Stimulated activated naive CD4-positive, alpha-beta T cell (primary cell): ENCODE measurements around the gene BCL11B.

ENCODE experiments used
- DNase-seq, 6 experiments: peaks; one replicate each; lab custom pipeline; 2025; lab: John Stamatoyannopoulos, UW

The BCL11B gene

GRCh38 chr14:99286761-99287160 lies 14.8 kb upstream of the BCL11B start:
- no peak for DNase-seq

- DNase-seq = no peak
These were observed 12.4 kb upstream of the BCL11B start for GRCh38 chr14:99284254-99285004.

- DNase-seq = no peak
These were observed 10.5 kb upstream of the BCL11B start for GRCh38 chr14:99282261-99283050.

GRCh38 chr14:99281396-99281795 lies 9.4 kb upstream of the BCL11B start:
- DNase-seq = no peak

DNA sequence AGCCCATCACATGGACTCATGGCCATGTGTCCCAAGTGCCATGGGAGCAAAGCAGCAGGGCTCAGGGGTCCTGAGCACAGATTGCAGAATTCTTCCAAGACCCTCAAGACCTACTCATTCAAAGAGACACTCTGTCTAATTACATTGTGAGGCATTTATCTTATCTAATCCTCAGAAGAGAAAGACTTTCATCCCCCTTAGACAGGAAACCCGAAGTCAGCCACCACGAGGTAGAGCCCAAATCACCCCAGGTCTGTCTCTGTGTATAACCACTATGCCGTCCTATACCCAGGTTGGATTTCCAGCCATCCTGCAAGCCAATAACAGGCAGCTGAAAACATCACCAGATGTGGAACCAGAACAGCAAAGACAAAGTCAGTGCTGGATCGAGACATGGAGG lies 8.9 kb upstream of the BCL11B start:
- peak in 2 of 6 experiments; percentile 4 to 20 for DNase-seq

- DNase-seq = no peak
These were observed 8.2 kb upstream of the BCL11B start for GRCh38 chr14:99280066-99280731.

DNA sequence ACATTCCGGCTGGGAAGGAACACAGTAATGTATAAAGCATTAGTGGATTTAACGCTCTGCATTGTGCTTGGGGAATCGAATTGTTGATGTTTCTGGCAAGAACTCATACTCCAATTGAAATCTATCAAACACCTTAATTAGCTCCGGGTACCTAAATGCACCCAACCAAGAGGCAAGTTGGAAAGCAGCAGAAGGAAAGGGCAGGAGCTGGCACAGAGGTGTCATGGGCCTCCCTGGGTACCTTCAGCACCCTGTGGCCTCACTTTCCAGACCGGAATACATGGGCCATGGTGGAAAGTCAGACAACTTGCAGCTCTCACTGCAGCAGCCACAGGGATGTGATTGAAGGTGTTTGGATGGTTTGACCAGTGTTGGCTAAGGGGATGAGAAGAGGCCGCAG lies 6.8 kb upstream of the BCL11B start:
- DNase-seq = no peak

- DNase-seq = no peak
These were observed 5.5 kb upstream of the BCL11B start for GRCh38 chr14:99277530-99277929.

DNA sequence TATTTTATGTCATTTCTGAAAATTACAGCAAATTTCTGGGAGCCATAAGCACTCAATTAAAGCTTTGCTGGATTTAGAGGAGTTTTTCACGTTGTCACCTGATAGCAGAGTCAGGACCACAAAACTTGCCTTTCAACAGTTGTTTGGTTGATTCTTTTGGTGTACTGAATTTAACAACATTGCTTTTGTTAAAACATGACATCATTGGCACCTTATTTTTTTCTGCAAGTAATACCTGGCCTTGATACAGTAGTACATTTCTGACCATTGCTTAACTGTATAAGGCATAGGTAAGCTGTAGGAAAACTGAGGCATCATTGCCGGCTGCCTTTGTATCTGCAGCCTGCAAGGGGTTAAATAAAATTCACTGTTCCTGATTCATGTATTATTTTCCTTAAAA lies 4.5 kb upstream of the BCL11B start:
- no peak for DNase-seq

DNA sequence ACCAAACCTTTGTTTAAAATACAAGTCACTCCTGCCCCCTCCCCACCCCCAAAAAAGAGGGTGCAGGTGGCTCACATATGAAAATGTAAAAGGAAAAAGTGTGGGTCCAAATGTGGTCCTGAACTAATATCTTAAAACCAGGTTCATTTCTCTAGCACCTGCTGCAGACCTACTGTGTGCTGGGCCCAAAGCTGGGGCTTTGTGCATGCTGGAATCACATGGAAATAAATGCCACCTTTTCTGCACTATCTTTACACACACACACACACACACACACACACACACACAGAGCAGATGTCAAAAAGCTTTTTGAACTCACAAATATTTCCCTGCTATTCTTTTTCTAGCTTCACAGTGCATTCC lies 3.2 kb upstream of the BCL11B start:
- DNase-seq = no peak

DNA sequence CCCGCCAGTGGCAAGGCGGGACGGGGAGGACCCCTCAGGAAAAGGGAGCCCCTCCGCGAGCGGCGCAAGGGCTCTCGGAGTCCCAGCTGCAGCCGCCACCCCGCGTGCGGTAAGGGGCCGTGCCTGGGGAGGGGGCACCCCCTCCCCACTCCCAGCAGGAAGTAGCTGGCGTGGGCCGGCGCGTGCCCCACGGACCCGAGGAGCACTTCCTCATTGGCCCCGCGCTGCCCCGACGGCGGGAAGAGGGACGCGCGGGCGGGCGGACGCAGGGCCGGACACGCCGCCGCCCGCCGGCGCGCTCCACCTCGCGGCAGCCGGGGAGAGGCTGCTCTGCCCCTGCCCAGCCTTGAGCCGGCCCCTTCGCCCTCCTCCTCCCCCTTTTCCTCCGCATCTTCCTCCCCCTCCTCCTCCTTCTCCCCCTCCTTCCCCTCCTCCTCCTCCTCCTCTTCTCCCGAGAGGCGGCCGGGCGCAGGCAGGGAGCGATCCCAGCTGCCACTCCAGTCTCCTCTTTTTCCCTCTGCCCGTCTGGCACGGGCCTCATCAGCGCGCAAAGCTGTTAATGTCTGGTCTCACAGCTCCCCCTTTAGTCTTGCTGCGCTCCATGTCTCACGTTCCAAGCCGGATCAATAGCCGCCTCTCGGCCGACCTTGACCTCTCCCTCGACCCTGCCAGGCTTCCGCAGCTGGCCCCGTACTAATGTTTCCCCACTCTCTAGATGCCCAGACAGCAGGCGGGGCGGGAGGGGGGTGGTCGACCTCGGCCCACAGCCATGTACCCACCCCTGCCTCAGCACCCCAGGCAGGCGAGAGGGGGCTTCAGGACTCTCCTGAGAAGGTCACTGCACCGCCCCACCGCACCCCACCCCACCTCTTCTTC lies 2.6 kb upstream of the BCL11B start:
- peak in 3 of 6 experiments; percentile 39 to 57 (median 46) for DNase-seq

DNA sequence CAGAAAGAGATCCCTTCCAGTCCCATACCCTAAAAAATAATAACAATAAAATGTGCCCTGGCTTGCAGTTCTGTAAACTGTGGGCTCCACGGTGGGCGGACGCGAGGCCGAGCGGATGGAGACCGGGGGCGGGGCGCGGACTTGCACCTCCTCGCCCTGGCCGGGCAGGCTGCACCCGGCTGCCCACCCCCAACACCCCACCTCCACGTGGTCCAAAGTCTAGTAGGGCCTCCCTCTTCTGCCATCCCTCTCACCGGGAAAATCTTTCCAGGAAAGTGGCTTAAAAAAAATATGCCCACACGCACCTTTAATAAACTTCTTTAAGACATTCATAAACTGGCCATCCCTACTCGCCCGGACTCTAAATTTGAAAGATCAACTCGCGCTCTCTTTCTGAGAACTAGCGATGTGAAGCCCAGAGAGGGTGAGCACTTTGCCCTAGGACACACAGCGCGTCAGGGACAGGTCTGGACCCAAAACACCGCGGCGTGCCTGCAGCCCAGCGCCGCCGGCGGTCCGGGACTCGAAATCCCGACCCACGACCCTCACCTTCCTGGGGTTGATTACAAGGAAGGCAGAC lies 1.9 kb upstream of the BCL11B start:
- peak in 1 of 6 experiments; percentile 24 for DNase-seq

DNA sequence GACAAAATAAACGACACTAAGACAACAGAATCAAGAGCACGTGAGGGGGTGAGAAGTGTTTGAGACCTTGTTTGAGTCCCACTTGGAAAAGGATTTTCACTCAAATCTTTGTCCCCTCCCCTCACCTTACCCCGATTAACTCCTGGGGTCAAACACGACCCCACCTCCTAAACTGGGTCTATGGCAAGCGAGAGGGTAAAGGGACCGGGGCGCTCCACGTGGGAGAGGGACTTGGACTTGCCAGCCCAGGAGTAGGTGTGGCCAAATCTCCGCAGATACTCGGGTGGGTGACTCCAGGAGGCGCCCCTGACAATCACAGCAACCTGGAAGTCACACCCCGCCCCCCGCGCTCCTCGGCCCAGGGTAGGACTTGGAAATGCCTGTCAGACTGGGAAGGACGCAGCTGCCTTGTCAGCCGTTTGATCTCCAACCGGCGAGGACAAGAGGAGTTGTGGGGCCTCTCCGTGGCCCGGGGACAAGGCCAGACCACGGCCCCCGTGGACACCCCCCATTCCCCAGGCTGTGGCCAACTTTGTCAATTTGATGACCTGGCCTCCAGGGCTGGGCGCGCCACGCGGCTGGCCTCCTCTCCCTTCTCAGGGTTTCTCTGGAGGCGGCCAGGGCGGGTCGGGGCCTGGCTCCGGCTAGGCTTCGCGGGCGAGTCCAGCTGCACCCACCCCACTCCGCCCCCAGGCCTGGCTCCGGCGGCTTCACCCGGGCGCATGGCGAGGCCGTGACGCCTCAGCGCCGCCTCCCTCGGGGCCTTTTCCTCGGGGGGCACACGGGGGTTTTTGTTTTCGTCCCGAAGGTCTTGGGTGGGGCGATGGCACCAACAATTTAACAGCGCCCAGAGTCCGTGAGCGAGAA lies 1.1 kb upstream of the BCL11B start:
- DNase-seq = peak in 1 of 6 experiments; percentile 62

DNA sequence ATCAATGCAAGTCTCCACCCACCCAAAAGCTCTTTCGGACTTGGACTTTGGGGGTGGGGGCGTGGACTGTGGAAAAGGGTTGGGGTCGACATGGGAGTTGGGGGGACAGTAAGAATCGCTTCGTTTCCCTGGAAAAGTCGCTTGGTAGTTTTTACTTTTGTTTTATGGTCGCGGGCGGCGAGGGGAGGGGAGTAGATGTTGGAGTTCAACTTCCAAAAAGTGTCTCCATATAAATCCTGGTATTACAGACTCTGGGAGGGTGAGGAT lies 568 bp upstream of the BCL11B start:
- DNase-seq = no peak

GRCh38 chr14:99271221-99271941 lies 616 bp downstream of the BCL11B start:
- DNase-seq = peak in 2 of 6 experiments; percentile 64 to 74

DNA sequence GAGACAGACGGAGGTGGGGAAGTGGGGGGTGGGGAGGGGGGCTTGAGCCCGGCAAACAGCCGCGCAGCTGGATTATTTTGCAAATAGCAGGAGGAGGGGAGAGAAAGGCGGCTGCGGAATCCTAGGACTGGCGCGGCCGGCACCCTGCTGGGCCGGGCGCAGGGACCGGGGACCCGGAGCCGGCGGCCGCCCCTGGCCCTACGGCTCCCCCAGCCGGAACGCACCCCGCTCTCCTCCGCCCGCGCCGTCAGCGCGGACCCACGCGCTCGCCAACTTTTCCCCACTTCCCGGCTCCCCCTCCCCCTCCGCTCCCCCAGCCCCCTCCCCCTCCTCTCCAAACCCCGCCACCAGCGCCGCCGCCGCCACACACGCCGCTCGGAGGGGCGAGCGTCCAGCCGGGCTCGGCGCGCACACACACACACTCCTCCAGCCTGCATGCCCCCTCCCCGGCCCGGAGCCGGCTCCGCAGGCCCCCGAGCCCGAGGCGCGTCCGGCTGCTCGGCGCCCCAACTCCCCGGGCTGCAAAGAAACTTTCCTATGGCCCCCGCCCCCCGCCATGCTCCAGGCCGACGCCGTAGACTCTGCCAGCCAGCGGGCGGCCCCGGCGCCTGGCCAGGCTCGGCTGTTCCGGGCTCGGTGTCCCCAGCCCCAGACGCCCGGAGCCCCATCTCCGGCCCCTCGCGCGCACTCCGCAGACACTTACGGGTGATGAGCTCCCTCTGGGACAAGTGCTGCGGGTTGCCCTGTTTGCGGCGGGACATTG lies 1.4 kb downstream of the BCL11B start:
- DNase-seq = peak in 2 of 6 experiments; percentile 34 to 54

DNA sequence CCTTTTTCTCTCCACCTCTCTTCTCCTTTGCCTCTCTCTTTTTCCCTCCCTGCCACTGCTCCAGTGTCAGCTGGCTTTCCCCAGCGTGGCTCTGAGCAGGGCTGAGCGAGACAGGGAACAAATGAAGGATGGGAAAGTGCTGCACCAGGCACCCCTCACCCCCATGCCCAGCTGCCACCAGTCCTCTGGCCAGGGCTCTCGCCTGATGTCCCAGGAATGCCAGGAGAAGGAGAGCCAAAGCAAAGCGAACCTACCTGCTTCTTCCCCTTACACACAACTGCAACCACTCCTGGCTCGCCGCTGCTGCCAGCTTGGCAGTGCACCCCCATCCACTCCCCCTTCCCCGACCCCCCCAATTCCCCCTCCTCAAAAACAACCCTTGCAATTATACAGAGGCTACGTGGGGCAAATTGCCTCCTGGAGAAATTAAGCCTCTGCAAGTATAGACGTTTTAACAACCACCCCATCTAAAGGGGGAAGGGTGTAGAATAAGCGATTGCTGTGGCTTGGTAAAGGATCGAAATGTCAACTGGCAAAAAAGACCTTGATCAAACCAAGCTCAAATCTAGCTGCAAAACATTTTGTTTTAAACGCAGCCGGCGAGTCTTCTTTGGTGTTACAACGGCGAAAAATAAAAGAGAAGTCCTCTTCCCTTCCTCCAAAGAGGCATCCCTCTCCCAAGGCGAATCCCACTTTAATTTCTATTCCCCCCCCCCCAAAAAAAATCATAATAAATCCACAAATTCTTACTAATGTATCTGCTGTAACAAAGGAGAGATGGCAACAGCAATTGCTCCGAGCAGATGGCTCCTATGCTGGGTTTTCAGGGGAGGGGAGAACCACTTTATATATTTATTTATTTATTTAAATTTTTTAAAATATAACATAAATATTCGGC lies 2.9 kb downstream of the BCL11B start:
- peak in 1 of 6 experiments; percentile 59 for DNase-seq
